ENCODE data around the gene CNTNAP2. TPM values are rescaled to one million over a fixed set of nuclear protein-coding genes. Genes with fewer than 3 reads are reported as not detected.

The CNTNAP2 gene
- total and polyA plus RNA-seq, 2 of the 4 experiments (the other 2 are of a cell fraction) = not detected

GRCh38 chr7:147595042-147595441 lies 1478.4 kb downstream of the CNTNAP2 start:
- Histone ChIP-seq H2AFZ (replicated peaks; ENCODE audit: low read length, poor library complexity) (no peak overlapping the region), H4K91ac (ENCODE audit: insufficient read depth, low read depth, low read length) (no peak overlapping the region), H2BK15ac (ENCODE audit: low read depth, low read length) (no peak overlapping the region), H3K18ac (ENCODE audit: low read depth, low read length) (no peak overlapping the region), H2BK120ac (ENCODE audit: low read depth, low read length) (no peak overlapping the region), H3K4me3 (ENCODE audit: insufficient read depth, low read depth, low read length) (no peak overlapping the region), H4K20me1 (ENCODE audit: insufficient read depth, low read length) (no peaks in the 10 kb centered on the region), H3K9ac (ENCODE audit: low read depth, low read length) (no peak overlapping the region), H2AK9ac (replicated peaks; ENCODE audit: low read depth, low read length, poor library complexity) (no peak overlapping the region), H3K4me1 (ENCODE audit: control insufficient read depth, insufficient read depth, low read length) (no peaks in the 10 kb centered on the region), H3K9me3 (ENCODE audit: control insufficient read depth, insufficient read depth, low read length) (no peaks in the 10 kb centered on the region), H3K9me1 (ENCODE audit: insufficient read depth, low read length) (no peaks in the 10 kb centered on the region), H4K5ac (ENCODE audit: low read depth, low read length) (no peak overlapping the region), H4K8ac (ENCODE audit: low read depth in 2 of 2, low read length in 2 of 2) (no peak overlapping the region), H3K27ac (ENCODE audit: insufficient read depth, low read length) (no peak overlapping the region), H3K14ac (replicated peaks; ENCODE audit: low read depth, low read length) (no peak overlapping the region), H3K4ac (ENCODE audit: low read depth, low read length) (no peak overlapping the region), H3K27me3 (ENCODE audit: control insufficient read depth, insufficient read depth, low read length) (no peaks in the 10 kb centered on the region), H2BK20ac (ENCODE audit: low read depth, low read length) (no peak overlapping the region), H3K56ac (ENCODE audit: extremely low read depth, insufficient read depth, low read length) (no peak overlapping the region), H2AK5ac (ENCODE audit: low read depth, low read length) (no peak overlapping the region), H2BK5ac (ENCODE audit: low read depth, low read length, poor library complexity, severe bottlenecking) (no peak overlapping the region), H3K79me1 (ENCODE audit: low read depth in 1 of 2, low read length in 2 of 2) (no peaks in the 10 kb centered on the region), H3K36me3 (ENCODE audit: control insufficient read depth, insufficient read depth, low read length) (no peaks in the 10 kb centered on the region), H3K23ac (ENCODE audit: low read depth, low read length) (no peak overlapping the region), H3K4me2 (ENCODE audit: low read depth, low read length) (no peak overlapping the region)
- ChIA-PET POLR2A (ENCODE audit: unreplicated experiment) (no interaction called here), CTCF (no interaction called here)
- DNase-seq (no peak), ATAC-seq (ENCODE audit: low read depth) (no peak)
- dilution Hi-C loops (cut with HindIII; ENCODE audit: low sequenced_read_pairs, unreplicated experiment) = no loop called here
- WGBS, 2 experiments (ENCODE audit: extremely low coverage in 2 of 2, insufficient read length in 1 of 2) = no CpG with 5 or more reads among the region's 1 CpG
- TF ChIP-seq ELK1 (IDR thresholded peaks at IDR 0.05; ENCODE audit: borderline replicate concordance, low read depth, low read length) (no peak), BHLHE40 (IDR thresholded peaks at IDR 0.05; ENCODE audit: low read depth, low read length) (no peak), USF2 (IDR thresholded peaks at IDR 0.05; ENCODE audit: low read depth, low read length) (no peak), CHD1 (IDR thresholded peaks at IDR 0.05; ENCODE audit: low read depth, low read length) (no peak), SMC3 (IDR thresholded peaks at IDR 0.05; ENCODE audit: low read depth, low read length) (no peak), POLR2A (IDR thresholded peaks at IDR 0.05; ENCODE audit: low read depth, low read length) (no peak), FOS (IDR thresholded peaks at IDR 0.05; ENCODE audit: low read depth, low read length) (no peak), RFX5 (IDR thresholded peaks at IDR 0.05; ENCODE audit: low read depth, low read length) (no peak), RAD21 (IDR thresholded peaks at IDR 0.05; ENCODE audit: low read length) (no peak), CTCF (conservative IDR thresholded peaks at IDR 0.05; ENCODE audit: low read depth, low read length) (no peak), NFE2L2 (IDR thresholded peaks at IDR 0.05; ENCODE audit: low read depth, low read length) (no peak), MAZ (IDR thresholded peaks at IDR 0.05; ENCODE audit: borderline replicate concordance, low read depth, low read length) (no peak), MXI1 (IDR thresholded peaks at IDR 0.05; ENCODE audit: borderline replicate concordance, low read depth, low read length) (no peak), CEBPB (IDR thresholded peaks at IDR 0.05; ENCODE audit: low read depth, low read length) (no peak), MAFK (IDR thresholded peaks at IDR 0.05; ENCODE audit: low read depth, low read length) (no peak), RCOR1 (IDR thresholded peaks at IDR 0.05; ENCODE audit: insufficient replicate concordance, low read length) (no peak)
- no TSS peak for BruUV-seq (replicated peaks)
- in situ Hi-C loops (cut with MboI; ENCODE audit: low sequenced_read_pairs) = no loop called here
- intact Hi-C loops (cut with micrococcal nuclease) = no loop called here
